ENCODE measurements around the gene PIK3AP1.
"Not testable (repeated sequence)": the region's sequence is repeated elsewhere in the genome, so short reads cannot be mapped to it uniquely, and the experiment has no call there.

Gene PIK3AP1

GRCh38 chr10:96695975-96696634 is 24.2 kb downstream of the PIK3AP1 start:
- DNase-seq = no peak

- no peak for DNase-seq
These were observed 24.9 kb downstream of the PIK3AP1 start for GRCh38 chr10:96695366-96695765.

- no peak for DNase-seq
These were observed 26.9 kb downstream of the PIK3AP1 start for GRCh38 chr10:96693431-96693830.

DNA sequence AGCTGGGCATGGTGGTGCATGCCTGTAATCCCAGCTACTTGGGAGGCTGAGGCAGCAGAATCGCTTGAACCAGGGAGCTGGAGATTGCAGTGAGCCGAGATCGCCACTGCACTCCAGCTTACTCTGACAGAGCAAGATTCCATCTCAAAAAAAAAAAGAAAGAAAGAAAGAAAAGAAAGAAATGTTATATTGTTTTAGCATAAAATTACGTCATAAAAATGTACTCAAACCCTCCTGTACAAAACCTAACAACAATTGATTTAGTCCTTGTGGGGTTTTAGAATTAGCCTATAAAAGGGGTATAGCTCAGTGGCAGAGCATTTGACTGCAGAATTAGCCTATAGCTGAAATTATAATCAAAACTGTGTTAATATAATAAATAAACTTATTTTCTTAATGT is 27.9 kb downstream of the PIK3AP1 start:
- no peak for DNase-seq

GRCh38 chr10:96691761-96692160 is 28.6 kb downstream of the PIK3AP1 start:
- no peak for DNase-seq

DNA sequence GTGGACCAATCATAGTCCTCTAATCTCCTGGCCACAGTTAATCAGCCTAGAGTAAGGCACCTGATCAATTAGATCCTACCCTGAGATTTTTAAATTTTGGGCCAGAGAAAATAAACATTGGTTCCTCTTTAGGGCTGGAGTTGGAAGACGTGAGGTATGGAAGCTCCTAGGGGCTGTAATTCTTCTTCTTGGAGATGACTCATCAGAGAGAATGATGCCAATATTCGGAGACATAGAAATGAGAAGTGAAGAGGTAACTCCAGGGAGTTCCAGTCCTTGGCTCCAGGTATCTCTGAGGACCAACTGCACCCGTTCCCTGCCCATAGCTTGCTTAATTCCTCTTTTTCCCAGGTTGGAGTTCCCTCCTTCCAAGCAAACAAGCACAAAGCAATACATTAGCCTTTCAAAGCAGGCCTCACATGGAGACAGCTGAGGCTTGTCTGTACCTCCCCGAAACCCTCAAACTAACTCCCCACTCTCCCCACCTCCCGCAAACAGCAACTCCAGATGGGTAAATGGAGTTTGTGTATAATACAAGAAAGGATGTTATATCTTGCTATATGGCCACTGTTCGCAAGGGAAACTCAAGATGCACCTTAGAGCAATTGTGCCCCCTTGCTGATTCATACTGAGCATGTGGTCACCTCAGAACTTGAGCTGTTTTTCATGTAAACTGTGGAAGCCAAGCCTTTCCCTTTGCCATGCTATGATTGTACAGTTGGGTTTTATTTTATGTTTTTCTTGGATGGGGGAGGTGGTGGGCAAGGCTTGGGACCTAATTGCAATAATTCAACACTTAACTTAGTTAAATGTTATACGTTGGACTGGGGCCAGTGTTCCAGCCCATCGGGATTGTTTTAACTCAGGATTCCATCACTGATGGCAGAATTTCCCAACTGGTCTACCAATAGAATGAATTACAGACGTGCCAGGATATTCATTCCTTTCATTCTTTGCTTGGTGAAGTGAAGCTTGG is 29.3 kb downstream of the PIK3AP1 start:
- no peak for DNase-seq

- DNase-seq = no peak
These were observed 31.5 kb downstream of the PIK3AP1 start for GRCh38 chr10:96688789-96689188.

- DNase-seq = no peak
These were observed 32.8 kb downstream of the PIK3AP1 start for GRCh38 chr10:96687317-96688012.

DNA sequence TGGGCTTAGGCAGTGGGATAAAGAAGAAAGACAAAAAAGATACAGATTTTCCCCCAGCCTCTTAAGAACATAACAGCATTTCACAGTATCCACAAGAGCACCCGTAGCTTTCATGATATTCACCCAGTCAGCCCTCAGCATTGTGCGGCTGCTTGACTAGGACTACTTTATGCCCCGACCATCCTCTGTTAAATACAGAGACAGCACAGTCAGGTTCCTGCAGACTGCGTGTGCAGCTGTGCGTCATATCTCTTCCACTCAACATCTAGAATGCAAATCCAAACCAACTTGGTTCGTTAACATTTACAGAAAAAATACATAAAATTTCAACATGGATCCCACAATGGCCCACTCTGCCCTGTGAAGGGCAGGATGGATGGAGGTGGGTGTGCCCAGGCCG is 33.8 kb downstream of the PIK3AP1 start:
- DNase-seq = no peak

DNA sequence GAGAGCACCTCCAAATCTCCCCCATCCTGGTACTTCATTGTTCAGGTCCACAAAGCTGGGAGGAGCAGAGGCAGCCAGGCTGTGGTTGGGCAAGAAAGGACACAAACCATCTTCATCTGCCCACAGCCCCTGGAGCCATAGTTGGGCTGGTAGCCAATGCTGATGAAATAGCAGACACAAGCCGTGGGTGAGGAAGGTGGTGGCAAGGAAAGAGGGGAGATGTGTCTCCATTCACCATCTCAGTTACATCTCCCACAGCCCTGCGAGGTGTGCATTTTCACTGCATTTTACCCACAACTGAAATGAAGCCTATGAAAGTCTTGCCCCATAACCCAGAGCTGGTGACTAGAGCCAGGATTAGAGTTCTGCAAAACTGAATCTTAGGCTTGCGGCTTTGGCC is 35.0 kb downstream of the PIK3AP1 start:
- DNase-seq = no peak

DNA sequence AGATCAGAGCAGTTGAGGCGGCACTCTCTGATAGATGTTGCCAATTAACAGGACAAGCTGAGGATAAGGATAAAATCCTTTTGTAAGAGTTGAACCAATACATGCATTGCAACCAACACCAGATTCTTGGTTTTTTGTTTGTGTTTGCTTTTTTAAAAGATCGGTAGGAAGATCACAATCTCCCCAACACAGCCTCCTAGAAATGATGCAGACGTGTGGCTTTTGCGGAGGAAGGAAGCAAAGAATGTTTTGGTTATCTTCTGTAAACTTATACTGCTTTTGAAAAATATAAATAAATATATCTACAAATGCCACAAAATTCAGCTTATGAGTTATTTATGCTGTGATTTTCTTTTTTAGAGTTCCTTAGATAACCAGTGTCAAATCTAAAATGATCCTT is 35.5 kb downstream of the PIK3AP1 start:
- DNase-seq = no peak

DNA sequence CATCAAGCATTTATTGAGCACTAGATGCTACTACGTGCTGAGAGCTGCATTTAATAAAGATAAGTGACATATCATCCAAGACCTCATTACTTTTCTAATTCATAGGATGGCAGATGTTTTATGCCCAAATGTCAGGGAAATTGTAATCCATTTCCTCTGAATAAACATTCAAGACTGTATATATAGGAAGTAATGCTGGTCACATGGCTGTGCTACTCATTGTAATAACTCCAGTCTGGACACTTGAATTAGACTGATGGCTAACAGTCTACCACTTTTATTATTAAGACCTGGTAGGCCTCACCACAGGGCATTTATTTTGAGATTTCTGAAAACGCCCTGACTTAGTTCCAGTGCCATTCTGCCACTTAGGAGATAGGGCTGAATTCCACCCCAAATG is 36.6 kb downstream of the PIK3AP1 start:
- no peak for DNase-seq

DNA sequence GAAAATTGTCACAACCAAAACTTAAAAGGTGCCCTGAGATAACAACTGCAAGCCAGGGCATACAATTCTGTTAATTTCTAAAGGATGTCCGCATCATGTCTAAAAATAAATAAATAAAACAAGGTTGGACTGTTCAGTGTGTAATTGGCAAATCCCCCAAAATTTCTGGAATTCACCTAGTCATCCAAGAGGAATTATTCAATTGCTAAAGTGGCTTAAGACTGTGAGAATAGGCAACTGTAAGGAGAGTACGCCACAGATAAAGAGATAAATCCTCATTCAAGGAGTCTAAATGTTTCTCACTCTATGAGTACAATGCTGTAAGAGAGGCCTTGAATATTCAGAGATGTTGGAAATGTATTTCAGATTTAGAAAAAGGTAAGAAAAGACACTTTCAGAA is 37.2 kb downstream of the PIK3AP1 start:
- DNase-seq = no peak

GRCh38 chr10:96681524-96681923 is 38.8 kb downstream of the PIK3AP1 start:
- no peak for DNase-seq

- not testable (repeated sequence) for DNase-seq
These were observed 39.9 kb downstream of the PIK3AP1 start for GRCh38 chr10:96680463-96680862.

DNA sequence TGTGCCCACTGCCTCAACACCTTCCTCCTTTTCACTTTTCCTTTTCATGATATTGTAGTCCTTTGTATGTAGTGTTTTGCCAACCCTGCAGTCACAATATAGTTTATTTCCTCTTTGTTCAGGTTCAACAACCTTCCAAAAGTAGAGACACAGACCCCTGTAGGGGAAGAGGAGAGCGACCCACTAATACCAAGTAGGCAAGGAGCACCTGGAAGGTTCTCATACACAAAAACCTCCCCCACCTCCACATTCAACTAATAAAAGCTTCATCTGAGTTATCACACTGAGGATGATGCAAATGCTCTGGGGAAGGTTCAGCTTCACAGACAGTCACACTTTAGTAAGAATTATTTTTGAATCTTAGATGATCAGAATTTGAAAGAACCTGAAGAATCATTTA is 41.6 kb downstream of the PIK3AP1 start:
- DNase-seq = no peak

- DNase-seq = no peak
These were observed 43.8 kb downstream of the PIK3AP1 start for GRCh38 chr10:96676272-96677112.

GRCh38 chr10:96675846-96676245 is 44.5 kb downstream of the PIK3AP1 start:
- DNase-seq = no peak

- no peak for DNase-seq
These were observed 46.8 kb downstream of the PIK3AP1 start for GRCh38 chr10:96673318-96674099.

DNA sequence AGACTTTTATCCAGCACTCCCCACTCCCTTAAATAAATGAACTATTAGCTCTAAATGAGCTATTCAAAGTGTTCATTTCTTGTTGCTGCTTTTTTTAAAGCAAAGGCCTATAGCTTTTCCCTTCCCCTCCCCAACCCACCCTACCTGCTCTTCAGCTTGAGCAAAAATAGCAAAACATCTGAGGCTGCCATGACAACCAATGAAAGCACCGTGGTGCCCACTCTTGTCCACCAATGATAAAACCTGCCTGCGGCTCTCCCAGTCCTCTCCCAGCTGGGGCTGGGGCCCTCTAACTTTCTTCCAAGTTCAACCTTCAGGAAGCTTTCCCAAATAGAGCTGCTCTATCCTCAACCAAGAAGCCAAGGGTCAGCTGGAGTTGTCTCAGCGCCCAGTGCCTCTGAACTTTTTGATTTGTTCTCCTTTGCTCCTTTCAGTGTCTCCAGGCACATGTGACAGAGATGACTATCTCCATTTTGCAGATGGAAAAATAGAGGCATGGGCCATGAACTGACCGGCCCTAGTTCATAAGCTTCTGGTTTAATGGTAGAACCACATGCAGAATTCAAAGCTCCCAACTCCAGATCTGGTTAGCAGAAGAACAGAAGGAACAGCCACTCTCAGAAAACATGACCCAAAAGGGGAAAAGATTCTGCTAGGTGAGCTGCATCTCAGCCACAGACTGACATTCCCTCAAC is 47.7 kb downstream of the PIK3AP1 start:
- DNase-seq = no peak
